ENCODE results near the gene RAB33B. TPM values are rescaled to one million over a fixed set of nuclear protein-coding genes. Genes with fewer than 3 reads are reported as not detected.

The RAB33B gene
- total RNA-seq, 2 experiments from 2014 or later, result 9.2 to 11.7 TPM

DNA sequence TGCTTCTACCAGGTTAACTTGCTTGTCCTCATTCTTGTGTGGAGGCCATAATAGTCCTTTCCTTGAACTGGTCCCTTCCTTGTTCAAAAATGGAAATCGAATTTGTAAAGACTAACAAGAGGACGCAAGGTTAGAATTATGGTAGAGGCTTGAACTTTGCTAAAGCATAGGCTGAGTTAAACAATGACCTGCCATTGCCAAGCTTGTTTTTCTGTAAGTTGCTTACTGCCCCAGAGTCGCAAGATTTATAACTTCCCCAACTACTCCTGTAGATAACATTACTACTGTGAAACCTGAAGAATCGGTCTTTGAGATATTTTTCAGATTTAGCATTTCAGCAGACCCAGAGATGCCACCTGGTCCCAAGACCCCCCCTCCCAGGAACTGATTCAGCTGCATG lies 45.3 kb downstream of the RAB33B start:
- no peaks in the 10 kb centered on the region for H4K20me1 ChIP-seq (ENCODE audit: insufficient read depth, low read length)
- no peak overlapping the region for H2AFZ ChIP-seq (ENCODE audit: low read length)
- H3K36me3 ChIP-seq (ENCODE audit: insufficient read depth, low read length), result peaks cover 2% of the 10 kb centered on the region; the same call in 1 of the 2 replicates
- BruUV-seq (replicated peaks), result no TSS peak
- DNase-seq (ENCODE audit: low spot score), result no peak
- no peaks in the 10 kb centered on the region for H3K9me2 ChIP-seq (ENCODE audit: insufficient read depth, low read length)
- H3K4me1 ChIP-seq (ENCODE audit: insufficient read depth, low read length, poor library complexity, severe bottlenecking), result no peaks in the 10 kb centered on the region
- H3K27ac ChIP-seq (ENCODE audit: low read depth, low read length, poor library complexity, severe bottlenecking), result no peak overlapping the region
- POLR2A ChIA-PET, result interaction anchor here (0.6 kb wide), 1 partner anchor 441 kb away, joined by 3 read pairs; no protein-coding TSS in a partner anchor
- no peaks in the 10 kb centered on the region for H3K9me3 ChIP-seq (ENCODE audit: low read length)
- H3K4me3 ChIP-seq (ENCODE audit: low read depth, low read length, poor library complexity, severe bottlenecking), result no peak overlapping the region
- no peaks in the 10 kb centered on the region for H3K79me2 ChIP-seq (ENCODE audit: insufficient read depth, low read depth, low read length)
- TF ChIP-seq CTCF (conservative IDR thresholded peaks at IDR 0.05; ENCODE audit: low read length) (no peak), EZH2phosphoT487 (IDR thresholded peaks at IDR 0.05; ENCODE audit: borderline replicate concordance, low read depth, low read length) (no peak)
- H3K4me2 ChIP-seq (ENCODE audit: low read length), result no peak overlapping the region
- CTCF ChIA-PET (ENCODE audit: unreplicated experiment), result no interaction called here
- intact Hi-C loops (cut with micrococcal nuclease; ENCODE audit: unreplicated experiment), result no loop called here

DNA sequence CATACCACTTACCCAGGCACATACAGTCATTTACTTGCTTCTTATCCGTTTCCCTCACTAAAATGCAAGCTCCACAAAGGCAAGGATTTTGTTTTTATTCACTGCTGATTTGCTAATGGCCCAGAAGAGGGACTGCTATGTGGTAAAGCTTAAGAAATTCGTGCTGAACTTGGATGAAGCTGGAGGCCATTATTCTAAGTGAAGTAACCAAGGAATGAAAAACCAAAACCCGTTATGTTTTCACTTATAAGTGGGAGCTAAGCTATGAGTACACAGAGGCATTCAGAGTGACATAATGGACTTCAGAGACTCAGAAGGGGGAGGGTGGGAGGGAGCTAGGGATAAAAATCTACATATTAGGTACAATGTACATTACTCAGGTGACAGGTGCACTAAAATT lies 47.2 kb downstream of the RAB33B start:
- ChIA-PET CTCF (ENCODE audit: unreplicated experiment) (interaction anchor here (1.4 kb wide), 1 partner anchor 14 kb away, joined by 3 read pairs; no protein-coding TSS in a partner anchor), POLR2A (interaction anchor here (0.6 to 1.1 kb wide), 3 partner anchors 13 to 108 kb away, joined by 3 to 4 read pairs (median 3); no protein-coding TSS in a partner anchor)
- H3K9me2 ChIP-seq (ENCODE audit: insufficient read depth, low read length), result no peaks in the 10 kb centered on the region
- no peak overlapping the region for H2AFZ ChIP-seq (ENCODE audit: low read length)
- H3K4me2 ChIP-seq (ENCODE audit: low read length), result no peak overlapping the region
- no peaks in the 10 kb centered on the region for H3K4me1 ChIP-seq (ENCODE audit: insufficient read depth, low read length, poor library complexity, severe bottlenecking)
- no peak for TF ChIP-seq EZH2phosphoT487 (IDR thresholded peaks at IDR 0.05; ENCODE audit: borderline replicate concordance, low read depth, low read length)
- no peak for TF ChIP-seq CTCF (conservative IDR thresholded peaks at IDR 0.05; ENCODE audit: low read length)
- no peaks in the 10 kb centered on the region for H4K20me1 ChIP-seq (ENCODE audit: insufficient read depth, low read length)
- no peaks in the 10 kb centered on the region for H3K9me3 ChIP-seq (ENCODE audit: low read length)
- H3K79me2 ChIP-seq (ENCODE audit: insufficient read depth, low read depth, low read length), result no peaks in the 10 kb centered on the region
- peaks cover 19% of the 10 kb centered on the region for H3K36me3 ChIP-seq (ENCODE audit: insufficient read depth, low read length)
- H3K4me3 ChIP-seq (ENCODE audit: low read depth, low read length, poor library complexity, severe bottlenecking), result no peak overlapping the region
- BruUV-seq (replicated peaks), result no TSS peak
- H3K27ac ChIP-seq (ENCODE audit: low read depth, low read length, poor library complexity, severe bottlenecking), result no peak overlapping the region
- intact Hi-C loops (cut with micrococcal nuclease; ENCODE audit: unreplicated experiment), result no loop called here
- no peak for DNase-seq (ENCODE audit: low spot score)

DNA sequence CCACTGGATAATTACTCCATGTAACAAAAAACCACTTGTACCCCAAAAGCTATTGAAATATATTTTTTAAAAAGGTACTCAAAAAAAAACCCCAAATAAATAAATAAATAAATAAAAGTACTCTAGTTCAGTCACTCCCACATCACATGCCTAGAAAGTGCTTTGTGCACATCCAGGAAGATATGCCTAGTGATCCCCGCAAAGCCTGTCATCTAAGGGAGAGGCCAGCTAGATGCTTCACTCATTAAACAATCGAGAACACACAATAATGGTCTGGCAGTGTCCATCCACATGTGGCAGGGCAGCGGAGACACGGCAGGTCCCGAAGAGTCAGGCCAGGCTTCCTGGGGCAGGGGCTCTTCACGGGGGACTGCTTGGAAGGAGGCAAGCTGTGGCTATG lies 47.6 kb downstream of the RAB33B start:
- intact Hi-C loops (cut with micrococcal nuclease; ENCODE audit: unreplicated experiment), result no loop called here
- Histone ChIP-seq H3K79me2 (ENCODE audit: insufficient read depth, low read depth, low read length) (no peaks in the 10 kb centered on the region), H4K20me1 (ENCODE audit: insufficient read depth, low read length) (no peaks in the 10 kb centered on the region), H3K9me2 (ENCODE audit: insufficient read depth, low read length) (no peaks in the 10 kb centered on the region), H3K4me3 (ENCODE audit: low read depth, low read length, poor library complexity, severe bottlenecking) (no peak overlapping the region), H2AFZ (ENCODE audit: low read length) (no peak overlapping the region), H3K36me3 (ENCODE audit: insufficient read depth, low read length) (peaks cover 23% of the 10 kb centered on the region), H3K27ac (ENCODE audit: low read depth, low read length, poor library complexity, severe bottlenecking) (no peak overlapping the region), H3K4me1 (ENCODE audit: insufficient read depth, low read length, poor library complexity, severe bottlenecking) (no peaks in the 10 kb centered on the region), H3K4me2 (ENCODE audit: low read length) (no peak overlapping the region), H3K9me3 (ENCODE audit: low read length) (no peaks in the 10 kb centered on the region)
- ChIA-PET CTCF (ENCODE audit: unreplicated experiment) (interaction anchor here (1.4 kb wide), 1 partner anchor 14 kb away, joined by 3 read pairs; no protein-coding TSS in a partner anchor), POLR2A (interaction anchor here (0.7 to 1.1 kb wide), 4 partner anchors 11 to 56 kb away, joined by 3 to 4 read pairs (median 3); no protein-coding TSS in a partner anchor)
- BruUV-seq (replicated peaks), result no TSS peak
- no peak for DNase-seq (ENCODE audit: low spot score)
- TF ChIP-seq EZH2phosphoT487 (IDR thresholded peaks at IDR 0.05; ENCODE audit: borderline replicate concordance, low read depth, low read length), result no peak
- TF ChIP-seq CTCF (conservative IDR thresholded peaks at IDR 0.05; ENCODE audit: low read length), result no peak

All from OCI-LY7 (cell line).